ENCODE results near the gene PCDH11X. TPM values are rescaled to one million over a fixed set of nuclear protein-coding genes. Genes with fewer than 3 reads are reported as not detected.
"Not testable (repeated sequence)": the region's sequence is repeated elsewhere in the genome, so short reads cannot be mapped to it uniquely, and the experiment has no call there.

Gene PCDH11X, protein sequence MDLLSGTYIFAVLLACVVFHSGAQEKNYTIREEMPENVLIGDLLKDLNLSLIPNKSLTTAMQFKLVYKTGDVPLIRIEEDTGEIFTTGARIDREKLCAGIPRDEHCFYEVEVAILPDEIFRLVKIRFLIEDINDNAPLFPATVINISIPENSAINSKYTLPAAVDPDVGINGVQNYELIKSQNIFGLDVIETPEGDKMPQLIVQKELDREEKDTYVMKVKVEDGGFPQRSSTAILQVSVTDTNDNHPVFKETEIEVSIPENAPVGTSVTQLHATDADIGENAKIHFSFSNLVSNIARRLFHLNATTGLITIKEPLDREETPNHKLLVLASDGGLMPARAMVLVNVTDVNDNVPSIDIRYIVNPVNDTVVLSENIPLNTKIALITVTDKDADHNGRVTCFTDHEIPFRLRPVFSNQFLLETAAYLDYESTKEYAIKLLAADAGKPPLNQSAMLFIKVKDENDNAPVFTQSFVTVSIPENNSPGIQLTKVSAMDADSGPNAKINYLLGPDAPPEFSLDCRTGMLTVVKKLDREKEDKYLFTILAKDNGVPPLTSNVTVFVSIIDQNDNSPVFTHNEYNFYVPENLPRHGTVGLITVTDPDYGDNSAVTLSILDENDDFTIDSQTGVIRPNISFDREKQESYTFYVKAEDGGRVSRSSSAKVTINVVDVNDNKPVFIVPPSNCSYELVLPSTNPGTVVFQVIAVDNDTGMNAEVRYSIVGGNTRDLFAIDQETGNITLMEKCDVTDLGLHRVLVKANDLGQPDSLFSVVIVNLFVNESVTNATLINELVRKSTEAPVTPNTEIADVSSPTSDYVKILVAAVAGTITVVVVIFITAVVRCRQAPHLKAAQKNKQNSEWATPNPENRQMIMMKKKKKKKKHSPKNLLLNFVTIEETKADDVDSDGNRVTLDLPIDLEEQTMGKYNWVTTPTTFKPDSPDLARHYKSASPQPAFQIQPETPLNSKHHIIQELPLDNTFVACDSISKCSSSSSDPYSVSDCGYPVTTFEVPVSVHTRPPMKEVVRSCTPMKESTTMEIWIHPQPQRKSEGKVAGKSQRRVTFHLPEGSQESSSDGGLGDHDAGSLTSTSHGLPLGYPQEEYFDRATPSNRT (N-terminal part only)
- under 1 TPM in 5 of 10 donors, not detected in 5; 0.05 to 0.24 (median 0.14) TPM for total RNA-seq
- polyA plus RNA-seq, result under 1 TPM in 1 of 2 donors, not detected in 1; under 0.01 TPM
- long read RNA-seq, donor 1, result 0 reads
- long read RNA-seq, donor 2, result 0 reads
- long read RNA-seq, donor 3, result 0 reads

DNA sequence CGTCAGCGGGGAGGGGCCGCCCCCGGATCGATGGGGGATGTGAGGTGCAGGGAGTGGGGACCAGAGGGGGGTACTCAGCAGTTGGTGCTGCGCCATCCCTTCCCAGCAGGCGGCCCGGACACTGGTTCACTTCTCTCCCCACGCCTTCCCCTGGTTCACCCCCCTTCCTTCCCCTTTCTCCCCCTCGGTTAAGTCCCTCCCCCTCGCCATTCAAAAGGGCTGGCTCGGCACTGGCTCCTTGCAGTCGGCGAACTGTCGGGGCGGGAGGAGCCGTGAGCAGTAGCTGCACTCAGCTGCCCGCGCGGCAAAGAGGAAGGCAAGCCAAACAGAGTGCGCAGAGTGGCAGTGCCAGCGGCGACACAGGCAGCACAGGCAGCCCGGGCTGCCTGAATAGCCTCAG lies at the start of gene PCDH11X:
PCDH11X (plus strand) TSS at position 241 of the 400 bp plus-strand sequence. CDS start 56,130 bp downstream, outside the sequence.
- H3K4me1 ChIP-seq; intact Hi-C loops (cut with DNase I); H3K36me3 ChIP-seq; H3K9me3 ChIP-seq; H3K27ac ChIP-seq; H3K4me3 ChIP-seq: not testable (repeated sequence)
- peak in 4 of 8 donors; percentile 24 to 55 (median 42) for ATAC-seq
- peak in 1 of 2 donors; percentile 5 for DNase-seq
- H3K27me3 ChIP-seq, result peaks cover 0 to 64% (median 0%) of the 10 kb centered on the region in 7 donors
- WGBS, 2 donors, result 0 to 1% methylated on average over 5 to 13 of the region's 24 CpGs

DNA sequence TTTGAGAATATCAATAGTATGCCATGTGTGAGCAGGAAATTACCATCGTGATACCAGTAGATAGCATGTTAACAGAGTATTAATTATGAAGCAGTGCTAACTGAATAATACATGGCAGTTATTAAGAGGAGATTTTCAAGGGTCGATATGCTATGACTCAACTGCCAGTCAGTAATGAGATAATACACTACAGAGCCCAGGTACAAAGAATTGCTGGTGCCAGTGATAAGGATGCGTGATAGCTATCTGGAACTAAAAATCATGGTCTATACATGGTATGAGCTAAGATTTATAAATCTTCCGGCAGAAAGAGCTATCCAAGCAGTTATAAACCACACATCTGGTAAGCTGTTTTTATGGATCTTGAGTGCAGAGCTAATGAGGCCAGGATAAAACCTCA lies 31.7 kb upstream of the PCDH11X start:
- H3K9me3 ChIP-seq; H3K4me3 ChIP-seq; intact Hi-C loops (cut with DNase I); H3K36me3 ChIP-seq; H3K4me1 ChIP-seq; H3K27me3 ChIP-seq; H3K27ac ChIP-seq; DNase-seq; ATAC-seq: not testable (repeated sequence)
- WGBS, 2 donors, result 100% methylated on average over 1 of the region's 4 CpGs

DNA sequence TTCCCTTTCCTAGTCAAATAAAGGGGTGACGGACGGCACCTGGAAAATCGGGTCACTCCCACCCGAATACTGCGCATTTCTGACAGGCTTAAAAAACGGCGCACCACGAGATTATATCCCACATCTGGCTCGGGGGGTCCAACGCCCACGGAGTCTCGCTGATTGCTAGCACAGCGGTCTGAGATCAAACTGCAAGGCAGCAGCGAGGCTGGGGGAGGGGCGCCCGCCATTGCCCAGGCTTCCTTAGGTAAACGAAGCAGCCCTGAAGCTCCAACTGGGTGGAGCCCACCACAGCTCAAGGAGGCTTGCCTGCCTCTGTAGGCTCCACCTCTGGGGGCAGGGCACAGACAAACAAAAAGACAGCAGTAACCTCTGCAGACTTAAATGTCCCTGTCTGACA lies 26.2 kb upstream of the PCDH11X start:
- H3K4me3 ChIP-seq; H3K27me3 ChIP-seq; intact Hi-C loops (cut with DNase I); H3K36me3 ChIP-seq; H3K9me3 ChIP-seq; H3K4me1 ChIP-seq; DNase-seq; ATAC-seq; H3K27ac ChIP-seq: not testable (repeated sequence)
- WGBS, 2 donors, result 84 to 86% methylated on average over 12 to 17 of the region's 17 CpGs

DNA sequence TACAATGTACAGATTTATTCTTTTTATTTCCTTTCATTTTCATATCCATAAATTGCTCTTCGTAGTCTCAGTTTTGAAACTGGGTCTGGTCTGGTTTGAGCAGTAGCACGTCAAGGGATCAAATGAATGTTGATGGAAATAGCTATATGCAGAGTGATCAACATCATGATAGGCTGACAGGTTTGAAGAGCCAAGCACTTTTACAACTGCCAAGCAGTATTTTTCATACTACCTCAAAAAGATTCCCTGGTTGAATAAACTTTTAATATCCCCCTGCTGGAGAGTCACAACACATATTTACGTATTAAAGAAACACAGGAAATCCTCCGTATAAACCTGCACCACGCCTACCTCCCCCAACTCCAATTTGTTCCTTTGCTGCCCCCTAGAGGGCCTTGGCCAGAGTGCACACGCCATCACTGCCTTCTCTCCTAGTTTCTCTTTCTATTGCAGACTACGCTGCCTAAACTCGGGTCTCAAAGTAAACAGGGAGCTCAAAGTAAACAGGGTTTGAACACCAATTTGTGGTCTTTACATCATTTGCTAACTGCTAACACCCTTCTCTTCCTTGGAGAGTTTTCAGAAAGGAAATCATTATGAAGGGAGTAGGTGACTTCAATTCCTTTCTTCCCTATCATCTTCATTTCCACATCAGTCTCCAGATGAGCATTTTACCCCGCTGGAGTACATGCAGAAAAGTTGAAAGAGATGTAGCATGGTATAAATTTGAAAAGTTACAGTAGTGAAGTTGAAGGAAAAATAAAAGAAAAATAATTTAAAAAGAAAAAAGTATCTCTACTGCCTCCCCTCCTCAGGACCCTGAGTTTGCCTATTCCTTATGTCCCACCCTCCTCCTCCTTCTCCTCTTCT lies 8.3 kb upstream of the PCDH11X start:
- H3K27me3 ChIP-seq; H3K9me3 ChIP-seq; H3K4me1 ChIP-seq; H3K27ac ChIP-seq; DNase-seq; intact Hi-C loops (cut with DNase I); H3K4me3 ChIP-seq; H3K36me3 ChIP-seq: not testable (repeated sequence)
- WGBS, 2 donors, result 38 to 42% methylated on average over 3 of the region's 9 CpGs
- ATAC-seq, result peak in 4 of 8 donors; percentile 54 to 61 (median 56)
- TF ChIP-seq, protein P1, sequence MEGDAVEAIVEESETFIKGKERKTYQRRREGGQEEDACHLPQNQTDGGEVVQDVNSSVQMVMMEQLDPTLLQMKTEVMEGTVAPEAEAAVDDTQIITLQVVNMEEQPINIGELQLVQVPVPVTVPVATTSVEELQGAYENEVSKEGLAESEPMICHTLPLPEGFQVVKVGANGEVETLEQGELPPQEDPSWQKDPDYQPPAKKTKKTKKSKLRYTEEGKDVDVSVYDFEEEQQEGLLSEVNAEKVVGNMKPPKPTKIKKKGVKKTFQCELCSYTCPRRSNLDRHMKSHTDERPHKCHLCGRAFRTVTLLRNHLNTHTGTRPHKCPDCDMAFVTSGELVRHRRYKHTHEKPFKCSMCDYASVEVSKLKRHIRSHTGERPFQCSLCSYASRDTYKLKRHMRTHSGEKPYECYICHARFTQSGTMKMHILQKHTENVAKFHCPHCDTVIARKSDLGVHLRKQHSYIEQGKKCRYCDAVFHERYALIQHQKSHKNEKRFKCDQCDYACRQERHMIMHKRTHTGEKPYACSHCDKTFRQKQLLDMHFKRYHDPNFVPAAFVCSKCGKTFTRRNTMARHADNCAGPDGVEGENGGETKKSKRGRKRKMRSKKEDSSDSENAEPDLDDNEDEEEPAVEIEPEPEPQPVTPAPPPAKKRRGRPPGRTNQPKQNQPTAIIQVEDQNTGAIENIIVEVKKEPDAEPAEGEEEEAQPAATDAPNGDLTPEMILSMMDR (IDR thresholded peaks at IDR 0.05), result peak in 4 of 9 donors; percentile 23 to 33 (median 27)

DNA sequence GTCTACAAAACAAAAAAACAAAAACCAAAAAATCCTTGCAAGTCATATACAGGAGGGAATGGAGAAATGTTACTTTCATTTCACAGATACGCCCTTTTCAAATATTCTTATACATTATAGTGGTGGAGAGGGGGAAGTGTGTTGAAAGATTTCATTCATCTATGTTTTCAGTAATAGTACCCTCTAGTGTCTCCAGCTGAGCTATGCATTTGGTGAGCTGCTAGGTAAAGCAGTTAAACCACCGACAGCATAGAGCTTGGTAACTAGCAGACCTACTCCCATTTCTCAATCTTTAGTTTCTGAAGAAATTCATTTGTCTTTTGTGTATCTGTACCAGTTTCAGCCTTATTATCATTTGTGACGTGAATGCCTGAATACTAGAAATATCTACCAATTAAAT lies 5.2 kb upstream of the PCDH11X start:
- H3K4me3 ChIP-seq; ATAC-seq; H3K9me3 ChIP-seq; H3K27ac ChIP-seq; intact Hi-C loops (cut with DNase I); DNase-seq; H3K4me1 ChIP-seq; H3K36me3 ChIP-seq: not testable (repeated sequence)
- 34 to 41% methylated on average over 2 to 3 of the region's 3 CpGs for WGBS, 2 donors
- H3K27me3 ChIP-seq, result peaks cover 0 to 18% (median 0%) of the 10 kb centered on the region in 7 donors

DNA sequence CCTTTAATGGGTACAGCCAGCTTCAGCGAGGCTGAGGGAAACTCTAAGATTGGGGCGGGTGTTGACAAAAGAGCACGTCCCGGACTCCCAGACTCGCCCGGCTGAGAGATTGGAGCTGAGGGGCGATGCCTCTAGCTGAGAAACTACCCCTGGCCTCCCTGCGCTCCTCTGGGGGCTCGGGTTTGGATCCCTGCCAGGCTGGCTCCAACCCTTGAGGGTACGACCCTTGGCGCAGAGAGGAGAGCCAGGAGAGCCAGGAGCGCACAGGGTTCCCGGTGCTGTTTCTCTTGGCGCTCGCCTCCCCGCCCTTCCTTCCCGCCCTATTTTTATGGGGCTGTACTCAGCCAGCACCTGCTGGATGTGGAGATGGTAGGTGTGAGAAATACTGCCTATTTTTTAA lies 833 bp downstream of the PCDH11X start:
- H3K36me3 ChIP-seq; DNase-seq; H3K9me3 ChIP-seq; H3K4me3 ChIP-seq; intact Hi-C loops (cut with DNase I); H3K4me1 ChIP-seq; H3K27ac ChIP-seq; ATAC-seq: not testable (repeated sequence)
- 1 to 2% methylated on average over 11 to 17 of the region's 17 CpGs for WGBS, 2 donors
- peaks cover 0 to 66% (median 0%) of the 10 kb centered on the region in 7 donors for H3K27me3 ChIP-seq

DNA sequence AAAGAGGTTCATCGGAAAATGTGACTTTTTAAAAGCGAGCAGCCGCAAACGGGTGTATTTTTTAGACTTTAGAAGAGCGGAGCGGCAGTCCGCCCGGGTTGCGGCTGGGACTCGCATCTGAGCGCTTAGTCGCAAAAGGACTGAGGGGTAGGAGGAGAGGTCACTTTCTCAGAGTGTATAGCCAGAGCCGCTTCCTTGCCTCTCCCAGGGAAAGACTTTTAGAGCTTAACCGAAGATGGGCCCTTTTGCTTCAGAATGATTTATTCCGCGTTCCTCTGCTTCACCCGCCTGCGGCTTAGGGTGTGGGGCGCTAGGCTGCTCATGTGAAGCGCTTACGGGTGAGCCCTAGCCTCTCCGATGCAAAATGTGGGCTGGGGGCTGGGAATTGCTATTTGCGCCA lies 1.5 kb downstream of the PCDH11X start:
- ATAC-seq; H3K9me3 ChIP-seq; H3K36me3 ChIP-seq; H3K4me1 ChIP-seq; intact Hi-C loops (cut with DNase I); H3K27ac ChIP-seq; DNase-seq; H3K4me3 ChIP-seq: not testable (repeated sequence)
- WGBS, 2 donors, result 1 to 2% methylated on average over 23 of the region's 23 CpGs
- H3K27me3 ChIP-seq, result peaks cover 0 to 66% (median 0%) of the 10 kb centered on the region in 7 donors

DNA sequence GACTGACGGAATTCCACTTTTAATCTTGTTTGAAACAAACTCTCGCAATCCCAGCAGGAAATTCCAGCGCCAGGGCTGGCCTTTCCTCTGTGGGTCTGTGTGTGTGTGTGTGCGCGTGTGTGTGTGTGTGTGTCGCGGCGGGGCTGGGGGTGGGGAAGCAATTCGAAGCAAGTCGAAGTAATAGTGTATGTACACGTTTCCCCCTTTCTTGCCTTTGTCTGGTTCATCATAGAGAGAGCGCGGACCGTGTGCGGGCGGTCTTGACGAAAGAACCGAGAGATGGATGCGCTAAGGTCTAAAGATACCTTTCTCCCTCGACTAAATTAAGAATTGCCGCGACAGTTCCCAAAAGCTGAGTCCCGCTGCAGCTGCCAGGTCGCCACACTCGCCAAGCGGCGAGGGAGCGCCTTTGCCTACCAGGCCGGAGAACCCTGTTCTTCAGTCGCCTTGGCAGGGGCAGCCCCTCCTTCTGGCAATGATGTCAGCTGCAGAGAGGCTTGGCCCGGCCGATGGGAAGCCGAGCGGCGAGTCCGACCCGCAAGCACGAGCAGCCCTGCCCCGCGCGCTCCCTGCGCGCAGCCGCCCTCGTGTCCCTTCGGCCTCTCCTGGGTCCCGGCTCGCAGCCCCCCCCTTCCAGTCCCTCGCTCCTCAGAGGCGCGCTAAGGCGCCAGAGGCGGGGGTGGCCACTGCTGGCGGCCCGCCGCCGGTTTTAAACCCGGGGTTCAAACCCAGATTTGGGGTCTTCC lies 2.6 kb downstream of the PCDH11X start:
- H3K9me3 ChIP-seq, ATAC-seq, H3K36me3 ChIP-seq: not testable (repeated sequence)

More for the DNA sequence above, 2.6 kb downstream of the PCDH11X start:
- WGBS, 2 donors, result 0 to 2% methylated on average over 20 to 37 of the region's 58 CpGs
- Histone ChIP-seq H3K27me3 (peaks cover 0 to 61% (median 0%) of the 10 kb centered on the region in 7 donors), H3K4me3 (peak overlapping the region in 1 of 10 donors; percentile 12)
- intact Hi-C loops (cut with DNase I); DNase-seq; H3K4me1 ChIP-seq; H3K27ac ChIP-seq: not testable (repeated sequence)

Measured in heart right ventricle (tissue), 16 donors.